ENCODE results near the gene PKD2L2.

- TF ChIP-seq RAD21 (IDR thresholded peaks at IDR 0.05; ENCODE audit: low read length), result no peak
- TF ChIP-seq CTCF (conservative IDR thresholded peaks at IDR 0.05; ENCODE audit: low read depth, low read length), result no peak
- no peak for TF ChIP-seq SMC3 (IDR thresholded peaks at IDR 0.05; ENCODE audit: low read depth, low read length)
- no peak for TF ChIP-seq NFE2L2 (IDR thresholded peaks at IDR 0.05; ENCODE audit: low read depth, low read length)
- TF ChIP-seq POLR2A (IDR thresholded peaks at IDR 0.05; ENCODE audit: low read depth, low read length), result no peak
- TF ChIP-seq, protein P1, sequence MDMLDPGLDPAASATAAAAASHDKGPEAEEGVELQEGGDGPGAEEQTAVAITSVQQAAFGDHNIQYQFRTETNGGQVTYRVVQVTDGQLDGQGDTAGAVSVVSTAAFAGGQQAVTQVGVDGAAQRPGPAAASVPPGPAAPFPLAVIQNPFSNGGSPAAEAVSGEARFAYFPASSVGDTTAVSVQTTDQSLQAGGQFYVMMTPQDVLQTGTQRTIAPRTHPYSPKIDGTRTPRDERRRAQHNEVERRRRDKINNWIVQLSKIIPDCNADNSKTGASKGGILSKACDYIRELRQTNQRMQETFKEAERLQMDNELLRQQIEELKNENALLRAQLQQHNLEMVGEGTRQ (IDR thresholded peaks at IDR 0.05; ENCODE audit: low read depth, low read length), result no peak
- TF ChIP-seq MAZ (IDR thresholded peaks at IDR 0.05; ENCODE audit: borderline replicate concordance, low read depth, low read length), result no peak
- TF ChIP-seq, protein P2, sequence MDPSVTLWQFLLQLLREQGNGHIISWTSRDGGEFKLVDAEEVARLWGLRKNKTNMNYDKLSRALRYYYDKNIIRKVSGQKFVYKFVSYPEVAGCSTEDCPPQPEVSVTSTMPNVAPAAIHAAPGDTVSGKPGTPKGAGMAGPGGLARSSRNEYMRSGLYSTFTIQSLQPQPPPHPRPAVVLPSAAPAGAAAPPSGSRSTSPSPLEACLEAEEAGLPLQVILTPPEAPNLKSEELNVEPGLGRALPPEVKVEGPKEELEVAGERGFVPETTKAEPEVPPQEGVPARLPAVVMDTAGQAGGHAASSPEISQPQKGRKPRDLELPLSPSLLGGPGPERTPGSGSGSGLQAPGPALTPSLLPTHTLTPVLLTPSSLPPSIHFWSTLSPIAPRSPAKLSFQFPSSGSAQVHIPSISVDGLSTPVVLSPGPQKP (IDR thresholded peaks at IDR 0.05; ENCODE audit: borderline replicate concordance, low read depth, low read length), result no peak
- no peak for TF ChIP-seq MXI1 (IDR thresholded peaks at IDR 0.05; ENCODE audit: borderline replicate concordance, low read depth, low read length)
- TF ChIP-seq CEBPB (IDR thresholded peaks at IDR 0.05; ENCODE audit: low read depth, low read length), result no peak
- TF ChIP-seq RCOR1 (IDR thresholded peaks at IDR 0.05; ENCODE audit: insufficient replicate concordance, low read length), result no peak
Measured at GRCh38 chr5:137845472-137845871, 43.8 kb upstream of the PKD2L2 start.

Data from IMR-90 (cell line).